OCI-LY1 (cell line): ENCODE data around the gene FAM13A.

Source experiments
- H2AFZ ChIP-seq: fragments of 200-600 bp; sonication (generic), shearing (Covaris generic); 2 replicates; pipeline ENCODE4 v1.6.0; 2014; ENCODE audit warnings: antibody characterized with exemption, mild to moderate bottlenecking, low read length
- H3F3A ChIP-seq: fragments of 200-600 bp; sonication (generic), shearing (Covaris generic); 2 replicates; pipeline ENCODE4 v1.6.0; 2014; ENCODE audit warnings: mild to moderate bottlenecking, antibody characterized with exemption, low read length, moderate library complexity; ENCODE audit not compliant: insufficient read depth
- H3K27ac ChIP-seq: fragments of 200-600 bp; sonication (generic); 2 replicates; pipeline ENCODE4 v1.5.1; 2014; ENCODE audit warnings: low read length, mixed run types, mild to moderate bottlenecking, low read depth; ENCODE audit not compliant: poor library complexity, severe bottlenecking
- H3K27me3 ChIP-seq: fragments of 200-600 bp; sonication (generic); 2 replicates; pipeline ENCODE4 v1.6.0; 2014; ENCODE audit warnings: antibody characterized with exemption, mild to moderate bottlenecking, low read length, moderate library complexity; ENCODE audit not compliant: insufficient read depth
- H3K36me3 ChIP-seq: fragments of 200-600 bp; sonication (generic); 2 replicates; pipeline ENCODE4 v1.6.1; 2014; ENCODE audit warnings: mild to moderate bottlenecking, antibody characterized with exemption, low read length, moderate library complexity, mixed read lengths; ENCODE audit not compliant: insufficient read depth
- H3K4me1 ChIP-seq: fragments of 200-600 bp; sonication (generic); 2 replicates; pipeline ENCODE4 v1.5.1; 2014; ENCODE audit warnings: mild to moderate bottlenecking, low read length, moderate library complexity; ENCODE audit not compliant: insufficient read depth, severe bottlenecking
- H3K4me2 ChIP-seq: fragments of 200-600 bp; sonication (generic), shearing (Covaris generic); 2 replicates; pipeline ENCODE4 v1.6.1; 2014; ENCODE audit warnings: low read length
- H3K4me3 ChIP-seq: fragments of 200-600 bp; sonication (generic); 2 replicates; pipeline ENCODE4 v1.5.1; 2014; ENCODE audit warnings: low read length, low read depth, mild to moderate bottlenecking, mixed read lengths; ENCODE audit not compliant: poor library complexity, severe bottlenecking
- H3K79me2 ChIP-seq: fragments of 200-600 bp; shearing (Covaris generic); 2 replicates; pipeline ENCODE4 v1.6.1; 2016; ENCODE audit warnings: mixed run types, low read length, mixed read lengths; ENCODE audit not compliant: insufficient read depth
- H3K9ac ChIP-seq: fragments of 200-600 bp; sonication (generic), shearing (Covaris generic); 2 replicates; pipeline ENCODE4 v1.6.1; 2014; ENCODE audit warnings: mild to moderate bottlenecking, low read length, mixed read lengths
- H3K9me2 ChIP-seq: fragments of 200-600 bp; sonication (generic), shearing (Covaris generic); 2 replicates; pipeline ENCODE4 v1.6.1; 2014; ENCODE audit warnings: low read depth, mild to moderate bottlenecking, low read length, mixed read lengths
- H3K9me3 ChIP-seq: fragments of 200-600 bp; shearing (Covaris generic); 2 replicates; pipeline ENCODE4 v1.6.1; 2014; ENCODE audit warnings: low read length, mixed read lengths
- H4K20me1 ChIP-seq: fragments of 200-600 bp; sonication (generic), shearing (Covaris generic); 2 replicates; pipeline ENCODE4 v1.6.0; 2016; ENCODE audit warnings: mild to moderate bottlenecking, low read length; ENCODE audit not compliant: insufficient read depth
- EZH2 ChIP-seq: fragments of 200-600 bp; sonication (generic), shearing (Covaris generic); IDR thresholded peaks from 2 replicates; pipeline ENCODE4 v1.8.0; 2017; ENCODE audit warnings: borderline replicate concordance, mixed run types, mild to moderate bottlenecking, antibody characterized with exemption, low read length, moderate library complexity, mixed read lengths
- TF ChIP-seq, protein P1 (sequence below): fragments of 200-600 bp; sonication (generic), shearing (Covaris generic); IDR thresholded peaks from 2 replicates; pipeline ENCODE4 v1.5.1; 2017; ENCODE audit warnings: mild to moderate bottlenecking, antibody characterized with exemption, low read length, moderate library complexity, mixed read lengths

Gene FAM13A

DNA sequence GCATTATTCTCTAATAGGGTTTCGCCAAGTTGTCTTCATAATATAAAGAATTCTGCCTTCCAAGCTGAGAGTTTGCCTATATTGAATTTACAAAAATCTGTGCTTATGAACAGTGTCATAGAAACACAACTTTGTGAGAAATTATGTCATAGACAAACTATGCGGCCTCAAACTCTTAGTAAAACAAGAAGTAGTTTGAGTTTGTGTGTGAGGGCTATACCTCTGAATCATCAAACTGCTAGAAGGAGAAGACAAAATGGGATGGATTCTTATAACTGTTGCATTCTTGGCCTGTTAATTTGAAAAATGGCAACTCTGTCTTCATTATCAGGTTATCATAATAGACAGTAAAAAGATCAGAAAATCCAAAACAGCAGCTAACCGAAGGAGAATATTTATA is 313.3 kb downstream of the FAM13A start:
- no peak overlapping the region for H3K4me2 ChIP-seq
- H3K27ac ChIP-seq = no peak overlapping the region
- H4K20me1 ChIP-seq = no peaks in the 10 kb centered on the region
- H3K4me3 ChIP-seq = no peak overlapping the region
- no peaks in the 10 kb centered on the region for H3K36me3 ChIP-seq
- H3K27me3 ChIP-seq = no peaks in the 10 kb centered on the region
- H3F3A ChIP-seq = no peaks in the 10 kb centered on the region
- H3K9me2 ChIP-seq = no peaks in the 10 kb centered on the region
- no peak overlapping the region for H2AFZ ChIP-seq
- no peaks in the 10 kb centered on the region for H3K79me2 ChIP-seq
- H3K9ac ChIP-seq = no peak overlapping the region
- TF ChIP-seq EZH2 = no peak
- TF ChIP-seq, protein P1, sequence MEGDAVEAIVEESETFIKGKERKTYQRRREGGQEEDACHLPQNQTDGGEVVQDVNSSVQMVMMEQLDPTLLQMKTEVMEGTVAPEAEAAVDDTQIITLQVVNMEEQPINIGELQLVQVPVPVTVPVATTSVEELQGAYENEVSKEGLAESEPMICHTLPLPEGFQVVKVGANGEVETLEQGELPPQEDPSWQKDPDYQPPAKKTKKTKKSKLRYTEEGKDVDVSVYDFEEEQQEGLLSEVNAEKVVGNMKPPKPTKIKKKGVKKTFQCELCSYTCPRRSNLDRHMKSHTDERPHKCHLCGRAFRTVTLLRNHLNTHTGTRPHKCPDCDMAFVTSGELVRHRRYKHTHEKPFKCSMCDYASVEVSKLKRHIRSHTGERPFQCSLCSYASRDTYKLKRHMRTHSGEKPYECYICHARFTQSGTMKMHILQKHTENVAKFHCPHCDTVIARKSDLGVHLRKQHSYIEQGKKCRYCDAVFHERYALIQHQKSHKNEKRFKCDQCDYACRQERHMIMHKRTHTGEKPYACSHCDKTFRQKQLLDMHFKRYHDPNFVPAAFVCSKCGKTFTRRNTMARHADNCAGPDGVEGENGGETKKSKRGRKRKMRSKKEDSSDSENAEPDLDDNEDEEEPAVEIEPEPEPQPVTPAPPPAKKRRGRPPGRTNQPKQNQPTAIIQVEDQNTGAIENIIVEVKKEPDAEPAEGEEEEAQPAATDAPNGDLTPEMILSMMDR = no peak
- no peaks in the 10 kb centered on the region for H3K9me3 ChIP-seq
- H3K4me1 ChIP-seq = no peaks in the 10 kb centered on the region

DNA sequence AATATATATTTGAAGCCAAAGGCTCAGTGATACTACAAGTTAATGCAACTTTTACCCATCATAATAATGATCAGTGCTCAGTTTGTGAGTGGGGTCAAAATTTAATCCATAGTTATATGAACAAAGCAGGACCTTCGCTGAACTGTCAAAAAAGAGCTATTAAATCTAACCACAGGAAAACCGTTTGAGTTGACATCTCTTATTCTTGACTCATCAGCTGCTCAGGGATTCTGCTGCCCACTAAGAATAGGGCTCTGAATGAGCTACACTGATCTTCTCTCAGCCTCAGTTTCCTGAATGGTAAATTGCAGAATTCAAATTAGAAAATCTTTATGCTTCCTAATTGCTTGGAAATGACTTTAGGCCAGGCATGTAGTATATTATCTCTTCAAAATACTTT is 314.4 kb downstream of the FAM13A start:
- no peak overlapping the region for H3K9ac ChIP-seq
- H3K4me1 ChIP-seq = no peaks in the 10 kb centered on the region
- no peak overlapping the region for H3K4me2 ChIP-seq
- H3K4me3 ChIP-seq = no peak overlapping the region
- H3F3A ChIP-seq = no peaks in the 10 kb centered on the region
- H4K20me1 ChIP-seq = no peaks in the 10 kb centered on the region
- H2AFZ ChIP-seq = no peak overlapping the region
- no peak overlapping the region for H3K27ac ChIP-seq
- no peaks in the 10 kb centered on the region for H3K27me3 ChIP-seq
- no peaks in the 10 kb centered on the region for H3K79me2 ChIP-seq
- TF ChIP-seq, protein P1 = no peak
- TF ChIP-seq EZH2 = no peak
- H3K9me3 ChIP-seq = no peaks in the 10 kb centered on the region
- no peaks in the 10 kb centered on the region for H3K36me3 ChIP-seq
- no peaks in the 10 kb centered on the region for H3K9me2 ChIP-seq

DNA sequence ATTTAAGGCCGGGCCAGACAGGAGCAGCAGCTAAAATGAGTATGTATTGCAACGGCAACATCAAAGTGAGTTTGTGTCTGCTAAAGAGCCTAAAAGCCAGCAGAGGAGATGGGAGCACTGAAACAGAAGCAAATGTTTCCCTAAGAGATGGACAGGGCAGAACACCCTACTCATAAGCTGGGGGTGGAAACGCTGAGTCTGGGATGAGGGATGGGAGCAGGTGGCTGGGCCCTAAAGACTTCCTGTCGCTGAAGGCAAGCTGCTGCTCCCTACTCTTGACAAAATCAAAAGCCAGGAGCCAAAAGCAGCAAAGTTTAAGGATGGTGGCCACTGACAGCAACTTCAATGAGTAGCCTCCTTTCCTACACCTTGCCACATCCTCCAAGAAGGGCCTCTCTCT is 318.8 kb downstream of the FAM13A start:
- TF ChIP-seq EZH2 = no peak
- TF ChIP-seq, protein P1 = no peak
- no peaks in the 10 kb centered on the region for H3K27me3 ChIP-seq
- no peaks in the 10 kb centered on the region for H3K4me1 ChIP-seq
- no peaks in the 10 kb centered on the region for H4K20me1 ChIP-seq
- H2AFZ ChIP-seq = no peak overlapping the region
- no peak overlapping the region for H3K4me2 ChIP-seq
- no peaks in the 10 kb centered on the region for H3K9me3 ChIP-seq
- no peaks in the 10 kb centered on the region for H3F3A ChIP-seq
- H3K9ac ChIP-seq = no peak overlapping the region
- no peaks in the 10 kb centered on the region for H3K36me3 ChIP-seq
- H3K9me2 ChIP-seq = no peaks in the 10 kb centered on the region
- no peak overlapping the region for H3K4me3 ChIP-seq
- no peak overlapping the region for H3K27ac ChIP-seq
- no peaks in the 10 kb centered on the region for H3K79me2 ChIP-seq
